GM23248 (cell line): ENCODE data around the gene ZNF862. TPM values are rescaled to one million over a fixed set of nuclear protein-coding genes. Genes with fewer than 3 reads are reported as not detected.

ENCODE experiments used
- DNase-seq: peaks from one replicate; pipeline ENCODE4 v3.0.0-alpha.2; 2015
- H2AFZ ChIP-seq: fragments of 200-600 bp; sonication (generic); 2 replicates; pipeline ENCODE4 v1.6.1; 2016; ENCODE audit warnings: antibody characterized with exemption
- H3F3A ChIP-seq: fragments of 200-600 bp; sonication (generic); 2 replicates; pipeline ENCODE4 v1.6.1; 2016; ENCODE audit warnings: mild to moderate bottlenecking, antibody characterized with exemption, mixed run types; ENCODE audit not compliant: insufficient read depth
- H3K27ac ChIP-seq: fragments of 200-600 bp; sonication (generic); 2 replicates; pipeline ENCODE4 v1.5.1; 2016; ENCODE audit warnings: mild to moderate bottlenecking
- H3K27me3 ChIP-seq: fragments of 200-600 bp; sonication (generic); replicated peaks from 2 replicates; pipeline ENCODE4 v1.6.1; 2016; ENCODE audit warnings: mild to moderate bottlenecking; ENCODE audit not compliant: insufficient read depth
- H3K36me3 ChIP-seq: fragments of 200-600 bp; sonication (generic); 2 replicates; pipeline ENCODE4 v1.6.1; 2016; ENCODE audit warnings: low read depth, mild to moderate bottlenecking
- H3K4me1 ChIP-seq: fragments of 200-600 bp; sonication (generic); 2 replicates; pipeline ENCODE4 v1.6.1; 2016; ENCODE audit warnings: mild to moderate bottlenecking; ENCODE audit not compliant: insufficient read depth
- H3K4me2 ChIP-seq: fragments of 200-600 bp; sonication (generic); one replicate; pipeline ENCODE4 v1.6.1; 2016; ENCODE audit warnings: mild to moderate bottlenecking; ENCODE audit not compliant: unreplicated experiment
- H3K4me3 ChIP-seq: fragments of 200-600 bp; sonication (generic); 2 replicates; pipeline ENCODE4 v1.5.1; 2016; ENCODE audit warnings: mild to moderate bottlenecking
- H3K79me2 ChIP-seq: fragments of 200-600 bp; sonication (generic); 2 replicates; pipeline ENCODE4 v1.6.1; 2016; ENCODE audit warnings: mild to moderate bottlenecking; ENCODE audit not compliant: insufficient read depth
- H3K9ac ChIP-seq: fragments of 200-600 bp; sonication (generic); 2 replicates; pipeline ENCODE4 v1.6.1; 2016; ENCODE audit warnings: mild to moderate bottlenecking
- H3K9me2 ChIP-seq: fragments of 200-600 bp; sonication (generic); 2 replicates; pipeline ENCODE4 v1.6.1; 2016; ENCODE audit warnings: mixed run types, mild to moderate bottlenecking, moderate library complexity; ENCODE audit not compliant: insufficient read depth
- H3K9me3 ChIP-seq: fragments of 200-600 bp; sonication (generic); one replicate; pipeline ENCODE4 v1.6.1; 2017; ENCODE audit warnings: low read depth
- H4K20me1 ChIP-seq: fragments of 200-600 bp; sonication (generic); 2 replicates; pipeline ENCODE4 v1.6.0; 2016; ENCODE audit not compliant: insufficient read depth
- EZH2 ChIP-seq: fragments of 200-600 bp; sonication (generic); IDR thresholded peaks from 2 replicates; pipeline ENCODE4 v1.6.1; 2018; ENCODE audit warnings: antibody characterized with exemption, mild to moderate bottlenecking; ENCODE audit not compliant: insufficient read depth, poor library complexity, severe bottlenecking
- EZH2phosphoT487 ChIP-seq: fragments of 200-600 bp; sonication (generic); IDR thresholded peaks from 2 replicates; pipeline ENCODE4 v1.6.1; 2018; ENCODE audit warnings: antibody characterized with exemption, moderate library complexity, mild to moderate bottlenecking, low read depth; ENCODE audit not compliant: insufficient read depth
- WGBS, 2 experiments: methylation state at CpG; one replicate each; pipeline ENCODE4 v1.1.6; 2015 to 2017; ENCODE audit warnings: low lambda C conversion rate in 2 of 2, low coverage in 1 of 2; ENCODE audit errors: missing lambda C conversion rate in 2 of 2; 5-methylcytosine and 5-hydroxymethylcytosine counted together
- in situ Hi-C: fragments of 300-500 bp; cut with MboI; formaldehyde crosslinking; loops from 2 replicates; pipeline ENCODE4 v1.15.0; 2020
- polyA plus RNA-seq: library from polyadenylated mRNA; unstranded; fragments of >200 nt; fragmentation: Nextera tagmentation; extraction: Ambion mirVana; gene quantifications from 2 replicates; pipeline ENCODE4 v1.2.1, GENCODE V29; 2016
- total RNA-seq: library from RNA; depleted of rRNA; stranded (reverse); fragments of >200 nt; shearing (Covaris generic); gene quantifications from 2 replicates; pipeline ENCODE4 v1.2.3, GENCODE V29; 2014

Gene ZNF862
- total and polyA plus RNA-seq, 2 experiments from 2014 or later, result 3.5 to 9.7 TPM

DNA sequence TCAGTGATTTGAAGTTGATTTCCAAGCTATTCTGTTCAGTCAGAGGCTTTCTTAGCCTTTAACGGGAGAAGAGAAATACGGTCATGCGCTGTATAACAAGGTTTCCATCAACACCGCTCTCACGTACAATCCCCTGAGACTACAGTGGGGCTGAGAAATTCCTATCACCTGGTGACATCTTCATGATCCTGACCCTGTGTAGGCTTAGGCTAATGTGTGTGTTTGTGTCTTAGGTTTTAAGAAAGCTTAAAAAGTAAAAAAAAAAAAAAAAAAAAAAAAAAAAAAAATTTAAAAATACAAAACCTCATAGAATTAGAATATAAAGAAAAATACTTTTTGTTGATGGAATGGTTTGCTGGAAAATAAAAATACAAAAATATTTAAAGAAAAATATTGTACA is 1.8 kb downstream of the ZNF862 start:
- in situ Hi-C loops, result no loop called here
- no peak for DNase-seq
- H3K79me2 ChIP-seq, result peaks cover 17% of the 10 kb centered on the region
- H3K9ac ChIP-seq, result no peak overlapping the region
- no peak overlapping the region for H3K4me3 ChIP-seq
- no peak overlapping the region for H3K27ac ChIP-seq
- no peaks in the 10 kb centered on the region for H4K20me1 ChIP-seq
- H3K27me3 ChIP-seq, result no peaks in the 10 kb centered on the region
- H3K36me3 ChIP-seq, result no peaks in the 10 kb centered on the region
- no peaks in the 10 kb centered on the region for H3K4me1 ChIP-seq
- H2AFZ ChIP-seq, result no peak overlapping the region
- H3K9me3 ChIP-seq, result no peaks in the 10 kb centered on the region
- TF ChIP-seq EZH2, result no peak
- TF ChIP-seq EZH2phosphoT487, result no peak
- no peak overlapping the region for H3K4me2 ChIP-seq
- WGBS, 2 experiments, result 97 to 99% methylated on average over 5 of the region's 5 CpGs
- H3K9me2 ChIP-seq, result no peaks in the 10 kb centered on the region
- no peaks in the 10 kb centered on the region for H3F3A ChIP-seq

DNA sequence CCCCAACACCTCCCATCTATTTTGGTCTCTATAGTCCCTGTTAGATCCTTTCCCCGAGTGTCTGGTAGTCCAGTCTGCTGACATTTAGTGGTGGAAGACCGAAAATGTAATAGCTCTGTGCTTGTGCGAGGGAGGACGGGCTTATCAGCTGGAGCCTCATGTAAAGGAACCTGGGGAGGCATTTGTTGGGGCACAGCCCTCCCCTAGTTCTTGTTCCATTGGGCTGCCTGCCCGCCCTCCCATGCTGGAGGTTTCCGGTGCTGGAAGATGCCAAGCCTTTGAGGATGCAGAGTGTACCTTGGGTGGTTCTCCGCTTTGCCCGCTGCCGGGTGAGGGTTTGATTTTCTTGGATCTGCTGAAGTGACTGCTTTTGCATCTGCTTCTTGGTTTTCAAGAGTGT is 5.4 kb downstream of the ZNF862 start:
- no peak for DNase-seq
- TF ChIP-seq EZH2phosphoT487 (no peak), EZH2 (no peak)
- in situ Hi-C loops, result no loop called here

DNA sequence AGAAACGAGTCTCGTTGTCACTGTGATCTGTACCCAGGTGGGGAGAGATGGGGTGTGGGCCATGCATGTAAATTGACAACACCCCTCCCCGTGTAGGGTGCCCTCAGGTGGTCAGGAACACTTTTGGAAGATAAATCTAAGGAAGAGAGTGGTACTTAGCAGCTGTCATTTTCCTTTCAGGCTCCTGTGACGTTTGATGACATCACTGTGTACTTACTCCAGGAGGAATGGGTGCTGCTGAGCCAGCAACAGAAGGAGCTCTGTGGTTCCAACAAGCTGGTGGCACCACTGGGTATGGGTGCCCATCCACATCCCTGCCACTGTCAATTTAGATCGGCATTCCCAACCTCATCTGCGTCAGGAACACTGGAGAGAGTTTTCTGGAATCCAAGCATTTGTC is 6.3 kb downstream of the ZNF862 start:
- Histone ChIP-seq H3K36me3 (peaks cover 8% of the 10 kb centered on the region; the same call in 1 of the 2 replicates), H3K9me3 (no peaks in the 10 kb centered on the region), H3K4me3 (no peak overlapping the region), H3K9ac (no peak overlapping the region), H3K27ac (no peak overlapping the region), H2AFZ (no peak overlapping the region), H3K4me2 (no peak overlapping the region), H3K9me2 (no peaks in the 10 kb centered on the region), H3F3A (no peaks in the 10 kb centered on the region), H3K27me3 (no peaks in the 10 kb centered on the region), H3K79me2 (peaks cover 9% of the 10 kb centered on the region), H4K20me1 (no peaks in the 10 kb centered on the region), H3K4me1 (no peaks in the 10 kb centered on the region)
- no peak for TF ChIP-seq EZH2phosphoT487
- no peak for DNase-seq
- WGBS, 2 experiments, result 52 to 59% methylated on average over 6 of the region's 6 CpGs
- in situ Hi-C loops, result no loop called here

More for the DNA sequence above, 5.4 kb downstream of the ZNF862 start:
- no peaks in the 10 kb centered on the region for H3F3A ChIP-seq
- H2AFZ ChIP-seq, result no peak overlapping the region
- H3K4me1 ChIP-seq, result no peaks in the 10 kb centered on the region
- H3K36me3 ChIP-seq, result peaks cover 5% of the 10 kb centered on the region; the same call in 1 of the 2 replicates
- H3K4me3 ChIP-seq, result no peak overlapping the region
- WGBS, 2 experiments, result 82 to 85% methylated on average over 9 of the region's 9 CpGs
- no peak overlapping the region for H3K9ac ChIP-seq
- no peaks in the 10 kb centered on the region for H4K20me1 ChIP-seq
- H3K9me2 ChIP-seq, result no peaks in the 10 kb centered on the region
- no peak overlapping the region for H3K4me2 ChIP-seq
- no peak overlapping the region for H3K27ac ChIP-seq
- H3K9me3 ChIP-seq, result no peaks in the 10 kb centered on the region
- peaks cover 17% of the 10 kb centered on the region for H3K79me2 ChIP-seq
- H3K27me3 ChIP-seq, result no peaks in the 10 kb centered on the region

DNA sequence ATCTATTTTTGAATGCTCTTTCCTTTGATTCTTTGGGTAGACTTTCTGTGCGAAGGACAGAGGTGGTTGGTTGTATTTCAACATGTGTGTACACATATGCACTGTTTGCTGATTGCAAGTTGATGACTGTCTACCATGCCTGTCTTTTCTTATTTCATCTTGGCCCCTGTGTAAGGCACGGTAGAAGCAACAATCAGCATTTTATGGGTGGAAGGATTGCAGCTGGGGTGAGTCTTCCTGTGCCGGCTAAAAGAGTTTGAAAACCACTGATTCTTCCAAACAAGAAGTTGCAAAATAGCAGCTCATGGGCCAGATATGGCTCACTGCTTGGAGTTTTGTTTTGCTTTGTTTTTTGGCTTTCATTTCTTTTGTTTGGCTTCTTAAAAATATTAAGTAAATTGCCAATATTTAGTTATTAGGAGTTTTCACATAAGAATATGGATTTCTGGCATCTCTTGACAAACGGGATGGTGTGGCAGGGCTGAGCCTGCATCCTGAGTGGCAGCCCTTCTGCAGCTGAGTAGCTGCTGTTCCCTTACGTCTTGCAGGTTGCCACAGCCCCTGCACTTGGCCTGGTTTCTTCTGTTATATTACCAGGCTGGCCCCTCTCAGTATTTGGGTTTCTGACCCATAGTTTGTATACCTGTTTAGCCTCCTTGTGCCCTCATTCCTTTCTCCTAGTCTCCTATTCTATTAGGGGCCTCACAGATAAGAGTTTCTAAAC is 7.2 kb downstream of the ZNF862 start:
- Histone ChIP-seq H2AFZ (no peak overlapping the region), H3K79me2 (peaks cover 4% of the 10 kb centered on the region; the same call in 1 of the 2 replicates), H3K27ac (no peak overlapping the region), H3K9ac (no peak overlapping the region), H3K4me1 (no peaks in the 10 kb centered on the region), H3K27me3 (no peaks in the 10 kb centered on the region), H3F3A (no peaks in the 10 kb centered on the region), H3K4me2 (no peak overlapping the region), H4K20me1 (no peaks in the 10 kb centered on the region), H3K9me2 (no peaks in the 10 kb centered on the region), H3K4me3 (no peak overlapping the region), H3K9me3 (no peaks in the 10 kb centered on the region), H3K36me3 (peaks cover 8% of the 10 kb centered on the region; the same call in 1 of the 2 replicates)
- in situ Hi-C loops, result no loop called here
- no peak for TF ChIP-seq EZH2
- no peak for TF ChIP-seq EZH2phosphoT487
- DNase-seq, result no peak
- 65 to 66% methylated on average over 5 of the region's 5 CpGs for WGBS, 2 experiments

DNA sequence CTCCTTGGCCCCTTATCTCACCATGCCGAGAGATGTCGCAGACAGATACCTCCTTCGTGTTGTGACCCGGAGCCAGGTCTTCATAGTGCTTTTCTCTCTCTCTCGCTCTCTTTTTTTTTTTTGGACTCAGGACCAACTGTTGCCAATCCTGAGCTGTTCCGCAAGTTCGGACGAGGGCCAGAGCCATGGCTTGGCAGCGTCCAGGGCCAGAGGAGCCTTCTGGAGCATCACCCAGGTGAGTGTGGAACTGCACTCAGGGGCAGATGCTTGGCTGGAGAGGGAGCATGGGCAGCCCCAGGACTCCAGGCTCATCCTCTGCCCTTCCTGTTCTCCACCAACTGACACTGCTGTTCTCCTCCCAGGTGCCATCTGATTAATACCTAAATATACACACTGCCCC is 7.8 kb downstream of the ZNF862 start:
- H3K9me2 ChIP-seq, result no peaks in the 10 kb centered on the region
- no peaks in the 10 kb centered on the region for H3K27me3 ChIP-seq
- TF ChIP-seq EZH2, result no peak
- TF ChIP-seq EZH2phosphoT487, result no peak
- 0 out of 2 replicates have a peak, but pooled peaks cover 4% of the 10 kb centered on the region for H3K79me2 ChIP-seq
- H2AFZ ChIP-seq, result no peak overlapping the region
- H3K27ac ChIP-seq, result no peak overlapping the region
- H3K9ac ChIP-seq, result no peak overlapping the region
- no peaks in the 10 kb centered on the region for H4K20me1 ChIP-seq
- no peak overlapping the region for H3K4me3 ChIP-seq
- in situ Hi-C loops, result no loop called here
- no peak overlapping the region for H3K4me2 ChIP-seq
- H3F3A ChIP-seq, result no peaks in the 10 kb centered on the region
- 89 to 90% methylated on average over 9 of the region's 9 CpGs for WGBS, 2 experiments
- H3K36me3 ChIP-seq, result peaks cover 8% of the 10 kb centered on the region; the same call in 1 of the 2 replicates
- no peak for DNase-seq
- no peaks in the 10 kb centered on the region for H3K4me1 ChIP-seq
- no peaks in the 10 kb centered on the region for H3K9me3 ChIP-seq
